Islet precursor cell (in vitro differentiated cells): Measurements from ENCODE around the gene SULT1C3.
"Not testable (repeated sequence)": the region's sequence is repeated elsewhere in the genome, so short reads cannot be mapped to it uniquely, and the experiment has no call there.

Experiments used
- DNase-seq: peaks from one replicate; pipeline ENCODE4 v3.0.0-alpha.2; 2018

Gene SULT1C3

GRCh38 chr2:108253106-108253505, 13.3 kb downstream of the SULT1C3 start:
- DNase-seq: no peak

- no peak for DNase-seq
Measured at GRCh38 chr2:108257757-108258331, 18.1 kb downstream of the SULT1C3 start.

GRCh38 chr2:108260773-108261172, 21.0 kb downstream of the SULT1C3 start:
- no peak for DNase-seq

- DNase-seq: no peak
Measured at GRCh38 chr2:108262036-108262435, 22.3 kb downstream of the SULT1C3 start.

GRCh38 chr2:108263401-108263800, 23.6 kb downstream of the SULT1C3 start:
- no peak for DNase-seq

- no peak for DNase-seq
Measured at GRCh38 chr2:108266218-108266617, 26.4 kb downstream of the SULT1C3 start.

GRCh38 chr2:108267101-108267500, 27.3 kb downstream of the SULT1C3 start:
- DNase-seq: no peak

- no peak for DNase-seq
Measured at GRCh38 chr2:108268001-108268400, 28.2 kb downstream of the SULT1C3 start.

- DNase-seq: no peak
Measured at GRCh38 chr2:108270346-108270745, 30.6 kb downstream of the SULT1C3 start.

GRCh38 chr2:108270768-108271506, 31.2 kb downstream of the SULT1C3 start:
- no peak for DNase-seq

GRCh38 chr2:108271691-108272253, 32.0 kb downstream of the SULT1C3 start:
- no peak for DNase-seq

GRCh38 chr2:108278631-108279030, 38.9 kb downstream of the SULT1C3 start:
- no peak for DNase-seq

GRCh38 chr2:108279468-108279867, 39.7 kb downstream of the SULT1C3 start:
- DNase-seq: no peak

GRCh38 chr2:108280466-108280865, 40.7 kb downstream of the SULT1C3 start:
- no peak for DNase-seq

GRCh38 chr2:108284566-108284965, 44.8 kb downstream of the SULT1C3 start:
- DNase-seq: not testable (repeated sequence)

- DNase-seq: no peak
Measured at GRCh38 chr2:108285616-108286015, 45.8 kb downstream of the SULT1C3 start.

GRCh38 chr2:108287169-108287568, 47.4 kb downstream of the SULT1C3 start:
- DNase-seq: no peak

GRCh38 chr2:108288534-108289106, 48.9 kb downstream of the SULT1C3 start, which contains the start of gene SULT1C2:
SULT1C2 (plus strand) TSS chr2:108288895; CDS start chr2:108293668, 4,773 bp downstream.
- peak; percentile 65 for DNase-seq

GRCh38 chr2:108293850-108294249, 54.1 kb downstream of the SULT1C3 start:
- no peak for DNase-seq

GRCh38 chr2:108297436-108298141, 57.8 kb downstream of the SULT1C3 start:
- DNase-seq: no peak

- no peak for DNase-seq
Measured at GRCh38 chr2:108301558-108301957, 61.8 kb downstream of the SULT1C3 start.

GRCh38 chr2:108304975-108305374, 65.2 kb downstream of the SULT1C3 start:
- DNase-seq: no peak

GRCh38 chr2:108305901-108306300, 66.1 kb downstream of the SULT1C3 start:
- no peak for DNase-seq
